Lung microvascular endothelial cell (primary cell): Measurements from ENCODE around the gene TMA7. TPM values are rescaled to one million over a fixed set of nuclear protein-coding genes. Genes with fewer than 3 reads are reported as not detected.
A peak's percentile ranks its signal among the peaks of the same experiment; 100 is the strongest.

Experiments used
- DNase-seq, 2 donors: peaks; one replicate each; pipeline versions ENCODE4 v3.0.0 to v3.0.0-alpha.2; 2010; ENCODE audit warnings: low read depth in 2 of 2
- total RNA-seq: library from RNA; depleted of rRNA; stranded (reverse); fragments of >200 nt; gene quantifications from 2 replicates; pipeline ENCODE4 v1.2.1, GENCODE V29; 2014

The TMA7 gene
- total RNA-seq, 1 donor from 2014 or later = 246 TPM

DNA sequence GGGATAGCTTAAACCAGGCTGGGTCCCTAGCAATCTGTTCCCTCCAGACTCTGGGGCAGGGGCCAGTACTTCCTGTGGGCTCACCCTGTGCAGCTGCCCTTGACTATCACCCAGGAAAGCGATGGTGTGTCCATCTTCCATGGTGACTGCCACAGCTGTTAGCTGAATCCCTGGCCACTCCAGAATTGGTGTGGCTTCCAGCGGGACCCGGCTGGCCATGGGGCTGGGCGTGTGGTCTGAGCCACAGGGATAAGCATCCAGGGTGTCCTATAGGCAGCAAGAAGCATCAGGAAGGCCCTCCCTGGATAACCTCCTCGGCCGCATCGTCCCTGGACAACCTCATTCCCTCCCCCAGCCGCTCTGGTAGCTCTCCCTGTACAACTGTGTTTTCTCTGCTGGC is 17.4 kb upstream of the TMA7 start:
- DNase-seq = no peak

- no peak for DNase-seq
Measured at GRCh38 chr3:48423241-48423882, 16.7 kb upstream of the TMA7 start.

GRCh38 chr3:48423883-48424695 is 16.0 kb upstream of the TMA7 start:
- no peak for DNase-seq

- no peak for DNase-seq
Measured at GRCh38 chr3:48425281-48425812, 14.7 kb upstream of the TMA7 start.

GRCh38 chr3:48426401-48426909 is 13.6 kb upstream of the TMA7 start:
- DNase-seq = no peak

DNA sequence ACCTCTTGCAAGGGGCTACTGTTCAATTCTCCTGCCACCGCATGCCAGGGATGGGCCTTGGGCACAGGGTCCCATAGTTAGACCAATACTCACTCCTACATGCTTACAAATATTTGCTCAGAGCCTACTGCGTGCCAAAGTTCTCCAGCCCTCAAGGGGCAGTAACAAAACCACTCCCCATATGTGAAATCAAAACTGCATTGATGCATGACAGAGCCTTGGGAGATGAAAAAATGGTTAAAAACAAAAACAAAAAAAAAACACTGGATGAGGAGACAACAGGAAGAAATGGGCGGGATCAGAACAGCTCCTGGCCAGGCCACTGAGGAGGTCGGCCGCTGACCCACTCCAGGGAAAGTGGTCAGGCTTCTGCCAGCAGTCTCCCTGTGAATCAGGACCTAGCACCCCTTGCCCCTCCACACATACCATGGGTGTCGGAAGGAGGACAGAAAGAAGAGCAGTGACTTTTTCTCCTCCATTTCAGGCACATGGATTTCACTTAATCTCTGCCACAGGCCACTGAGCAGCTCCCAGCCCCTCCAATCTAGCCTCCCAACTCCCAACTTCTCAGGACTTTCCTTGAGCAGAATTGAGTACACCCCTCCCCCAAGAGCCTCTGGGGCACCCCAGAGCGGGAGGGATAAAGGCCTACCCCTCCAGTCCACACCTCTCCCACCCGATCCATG is 13.0 kb upstream of the TMA7 start:
- DNase-seq = no peak

GRCh38 chr3:48427630-48427962 is 12.5 kb upstream of the TMA7 start:
- DNase-seq = no peak

- DNase-seq = no peak
Measured at GRCh38 chr3:48428088-48428571, 11.9 kb upstream of the TMA7 start.

GRCh38 chr3:48428572-48429316 is 11.3 kb upstream of the TMA7 start:
- DNase-seq = peak; percentile 34 to 35

DNA sequence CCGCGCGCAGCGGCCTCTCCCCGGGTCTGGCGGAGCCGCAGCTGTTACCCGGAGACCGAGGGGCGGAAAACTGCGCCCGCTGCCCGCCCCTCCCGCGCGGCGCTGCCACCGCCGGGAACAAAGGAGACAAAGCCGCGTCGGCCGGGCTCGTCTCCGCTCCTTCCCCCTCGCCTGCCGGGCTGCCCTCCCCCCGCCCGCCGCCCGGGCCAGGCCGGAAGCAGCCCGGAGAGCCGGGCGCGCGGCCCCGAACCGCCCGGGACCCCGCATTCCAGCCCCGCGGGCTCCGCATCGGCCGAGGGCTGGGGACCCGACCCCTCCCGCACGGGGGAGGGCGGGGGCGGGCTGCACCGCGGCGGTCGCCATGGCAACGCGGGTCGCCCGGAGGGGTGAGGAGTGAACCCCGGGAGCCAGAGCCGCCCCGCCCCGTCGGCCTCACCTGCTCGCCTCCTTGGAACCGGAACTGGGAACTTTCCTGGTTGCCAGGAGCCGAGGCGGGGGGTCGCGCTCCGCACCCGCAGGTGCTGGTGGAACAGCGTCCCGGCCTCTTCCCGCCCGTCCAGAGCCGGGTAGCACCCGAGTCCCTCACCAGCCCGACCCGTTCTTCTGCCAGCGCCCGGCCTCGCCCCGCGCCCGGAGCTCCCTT is 10.6 kb upstream of the TMA7 start:
- DNase-seq = peak; percentile 37 to 50

DNA sequence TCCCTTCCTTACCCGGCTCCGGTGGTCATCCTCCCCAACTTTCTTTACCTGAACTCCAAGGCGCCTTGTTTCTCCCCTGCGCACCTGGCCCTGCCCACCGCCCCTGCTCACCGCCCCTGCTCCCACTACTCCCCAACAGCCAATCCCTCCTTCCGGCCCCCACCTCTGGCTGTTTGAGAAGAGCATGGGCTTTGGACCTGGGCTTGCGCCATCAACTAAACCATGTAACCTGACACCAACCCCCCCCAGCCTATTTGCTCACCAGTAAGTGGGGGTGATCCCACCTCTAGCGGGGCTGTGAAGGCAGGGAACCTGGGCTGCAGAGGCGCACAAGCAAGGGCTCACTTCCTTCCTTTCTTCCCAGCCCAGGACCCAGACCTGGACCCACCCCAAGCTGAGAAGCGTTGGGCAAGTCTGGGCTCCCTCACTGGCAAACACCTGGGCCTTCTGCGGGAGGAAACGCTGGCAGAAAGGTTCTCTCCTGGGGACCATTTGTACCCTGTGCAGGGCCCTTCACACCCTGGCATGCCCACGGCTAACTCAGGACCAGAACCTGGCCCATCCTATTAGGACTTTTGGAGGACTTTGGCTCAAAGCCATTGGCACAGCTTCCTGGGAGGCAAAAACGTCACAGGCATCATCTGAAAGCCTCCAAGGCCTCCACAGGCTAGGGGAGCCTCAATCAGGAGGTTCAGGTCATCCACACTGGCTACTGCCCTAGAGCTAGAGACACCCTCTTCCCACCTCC is 9.9 kb upstream of the TMA7 start, which contains the start of gene PLXNB1:
TSS of gene PLXNB1 (minus strand) at position 127 of the 748 bp plus-strand sequence. CDS start 5,475 bp downstream, outside the sequence.
- peak in 1 of 2 donors; percentile 55 for DNase-seq

GRCh38 chr3:48430708-48431101 is 9.4 kb upstream of the TMA7 start:
- no peak for DNase-seq

GRCh38 chr3:48431224-48432029 is 8.6 kb upstream of the TMA7 start:
- no peak for DNase-seq

DNA sequence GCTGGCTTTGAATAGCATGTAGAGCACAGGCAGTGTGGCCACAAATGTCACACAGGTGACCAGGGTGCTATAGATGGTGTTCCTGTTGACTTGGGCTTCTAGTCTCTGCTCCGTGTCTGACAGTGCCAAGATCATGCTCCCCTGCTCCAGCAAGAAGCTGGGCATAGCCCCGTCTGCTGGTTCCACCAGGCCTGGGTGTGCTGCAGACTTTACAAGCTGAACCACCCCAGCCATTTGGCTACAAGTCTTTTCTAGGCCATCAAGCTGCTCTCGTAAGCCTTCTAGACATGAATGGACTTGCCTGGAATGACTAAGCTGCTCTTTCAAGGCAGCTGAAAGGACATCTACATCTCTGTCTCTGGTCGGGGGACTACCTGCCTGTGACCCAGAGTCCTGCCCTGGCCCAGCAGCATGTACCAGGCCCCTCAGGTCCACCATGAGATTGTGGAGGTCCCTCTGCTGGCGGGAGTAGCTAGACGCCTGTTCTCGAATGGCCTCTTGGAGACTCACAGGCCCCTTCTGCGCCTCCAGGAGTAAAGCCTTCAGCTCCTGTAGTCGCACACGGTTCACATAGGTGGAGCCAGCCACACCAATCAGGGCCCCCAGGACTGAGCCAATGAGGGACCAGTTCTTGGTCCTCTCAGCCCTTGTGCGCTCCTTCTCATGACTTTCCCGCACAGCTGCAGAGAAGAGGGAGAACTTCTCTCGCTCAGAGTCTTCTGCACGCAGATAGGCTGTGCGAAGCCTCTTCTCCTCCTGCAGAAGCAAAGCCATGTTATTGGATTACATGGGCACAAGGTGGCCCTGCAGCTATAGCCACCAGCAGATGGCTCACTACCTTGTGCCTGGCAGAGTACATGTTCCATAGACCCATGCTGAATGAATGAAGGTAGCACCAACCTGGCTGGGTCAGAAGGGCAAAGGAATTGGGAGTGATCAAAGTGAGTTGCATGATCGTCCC is 7.4 kb upstream of the TMA7 start:
- peak; percentile 18 to 39 for DNase-seq

DNA sequence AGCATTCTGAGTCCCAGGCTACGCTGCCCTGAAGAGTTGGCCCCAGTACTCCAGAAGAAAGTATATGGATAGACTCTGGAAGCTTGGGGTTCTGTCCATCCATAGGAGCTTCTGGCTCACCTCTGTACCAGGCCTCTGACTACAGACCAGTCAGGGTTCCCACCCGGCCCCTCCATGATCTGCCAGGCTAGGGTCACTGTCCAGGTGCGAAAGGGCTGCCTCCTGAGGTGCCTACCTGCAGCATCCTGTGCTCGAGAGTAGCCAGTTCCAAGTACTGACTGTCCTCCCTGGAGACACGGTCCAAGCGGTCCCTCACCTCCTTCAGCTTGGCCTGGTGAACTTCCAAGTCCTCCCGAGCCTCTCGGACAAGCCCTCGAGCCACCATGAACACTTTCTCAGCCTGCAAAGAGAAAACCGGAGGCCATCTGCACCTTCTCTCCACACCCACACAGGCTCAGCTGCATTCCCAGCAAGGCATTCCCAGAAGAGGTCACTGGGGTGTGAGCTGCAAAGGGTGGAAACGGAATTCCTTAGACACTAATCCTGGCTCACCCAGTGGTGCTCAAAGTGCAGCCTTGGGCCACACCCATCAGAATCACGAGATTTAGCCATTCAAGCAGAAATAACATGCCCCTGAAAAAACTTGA is 6.5 kb upstream of the TMA7 start:
- peak in 1 of 2 donors; percentile 51 for DNase-seq

- DNase-seq = no peak
Measured at GRCh38 chr3:48434591-48435222, 5.3 kb upstream of the TMA7 start.

GRCh38 chr3:48435223-48435595 is 4.8 kb upstream of the TMA7 start:
- DNase-seq = no peak
